DOHH2 (cell line): ENCODE measurements around the gene DDA1.

Source experiments
- H3F3A ChIP-seq: fragments of 200-600 bp; sonication (generic), shearing (Covaris generic); 2 replicates; pipeline ENCODE4 v1.6.0; 2016; ENCODE audit warnings: antibody characterized with exemption, mild to moderate bottlenecking; ENCODE audit not compliant: control insufficient read depth, insufficient read depth
- H3K27ac ChIP-seq: fragments of 200-600 bp; sonication (generic); 2 replicates; pipeline ENCODE4 v1.5.1; 2014; ENCODE audit warnings: low read depth, mild to moderate bottlenecking, low read length, moderate library complexity
- H3K27me3 ChIP-seq: fragments of 200-600 bp; sonication (generic); 2 replicates; pipeline ENCODE4 v1.6.1; 2014; ENCODE audit warnings: mild to moderate bottlenecking, low read length, mixed read lengths; ENCODE audit not compliant: control insufficient read depth
- H3K36me3 ChIP-seq: fragments of 200-600 bp; sonication (generic); 2 replicates; pipeline ENCODE4 v1.6.1; 2014; ENCODE audit warnings: mild to moderate bottlenecking, low read length, moderate library complexity, mixed read lengths; ENCODE audit not compliant: control insufficient read depth
- H3K4me1 ChIP-seq: fragments of 200-600 bp; sonication (generic); 2 replicates; pipeline ENCODE4 v1.6.1; 2014; ENCODE audit warnings: mild to moderate bottlenecking, low read length, mixed read lengths; ENCODE audit not compliant: control insufficient read depth
- H3K4me2 ChIP-seq: fragments of 200-600 bp; sonication (generic); 2 replicates; pipeline ENCODE4 v1.6.0; 2014; ENCODE audit warnings: mild to moderate bottlenecking, low read length, moderate library complexity
- H3K4me3 ChIP-seq: fragments of 200-600 bp; sonication (generic); 2 replicates; pipeline ENCODE4 v1.5.1; 2014; ENCODE audit warnings: mild to moderate bottlenecking, low read length, mixed read lengths
- H3K79me2 ChIP-seq: fragments of 200-600 bp; sonication (generic); 2 replicates; pipeline ENCODE4 v1.6.1; 2014; ENCODE audit warnings: mild to moderate bottlenecking, low read length, mixed read lengths; ENCODE audit not compliant: control insufficient read depth
- H3K9me2 ChIP-seq: fragments of 200-600 bp; sonication (generic); replicated peaks from 2 replicates; pipeline ENCODE4 v1.6.1; 2014; ENCODE audit warnings: mild to moderate bottlenecking, low read length, mixed read lengths; ENCODE audit not compliant: control insufficient read depth
- H3K9me3 ChIP-seq: fragments of 200-600 bp; sonication (generic); 2 replicates; pipeline ENCODE4 v1.6.1; 2014; ENCODE audit warnings: antibody characterized with exemption, low read length, mixed read lengths; ENCODE audit not compliant: control insufficient read depth, insufficient read depth
- H4K20me1 ChIP-seq: fragments of 200-600 bp; sonication (generic); 2 replicates; pipeline ENCODE4 v1.6.0; 2014; ENCODE audit warnings: low read depth, mild to moderate bottlenecking, antibody characterized with exemption, low read length, moderate library complexity; ENCODE audit not compliant: control insufficient read depth, insufficient read depth
- EZH2phosphoT487 ChIP-seq: fragments of 200-600 bp; sonication (generic); IDR thresholded peaks from 2 replicates; pipeline ENCODE4 v1.6.1; 2017; ENCODE audit warnings: borderline replicate concordance, mild to moderate bottlenecking, antibody characterized with exemption, low read length, moderate library complexity, mixed read lengths
- TF ChIP-seq, protein P1 (sequence below): fragments of 200-600 bp; sonication (generic); IDR thresholded peaks from one replicate; pipeline ENCODE4 v1.5.1; 2014; ENCODE audit warnings: antibody characterized with exemption, mild to moderate bottlenecking, low read depth, low read length; ENCODE audit not compliant: poor library complexity, severe bottlenecking

The DDA1 gene

DNA sequence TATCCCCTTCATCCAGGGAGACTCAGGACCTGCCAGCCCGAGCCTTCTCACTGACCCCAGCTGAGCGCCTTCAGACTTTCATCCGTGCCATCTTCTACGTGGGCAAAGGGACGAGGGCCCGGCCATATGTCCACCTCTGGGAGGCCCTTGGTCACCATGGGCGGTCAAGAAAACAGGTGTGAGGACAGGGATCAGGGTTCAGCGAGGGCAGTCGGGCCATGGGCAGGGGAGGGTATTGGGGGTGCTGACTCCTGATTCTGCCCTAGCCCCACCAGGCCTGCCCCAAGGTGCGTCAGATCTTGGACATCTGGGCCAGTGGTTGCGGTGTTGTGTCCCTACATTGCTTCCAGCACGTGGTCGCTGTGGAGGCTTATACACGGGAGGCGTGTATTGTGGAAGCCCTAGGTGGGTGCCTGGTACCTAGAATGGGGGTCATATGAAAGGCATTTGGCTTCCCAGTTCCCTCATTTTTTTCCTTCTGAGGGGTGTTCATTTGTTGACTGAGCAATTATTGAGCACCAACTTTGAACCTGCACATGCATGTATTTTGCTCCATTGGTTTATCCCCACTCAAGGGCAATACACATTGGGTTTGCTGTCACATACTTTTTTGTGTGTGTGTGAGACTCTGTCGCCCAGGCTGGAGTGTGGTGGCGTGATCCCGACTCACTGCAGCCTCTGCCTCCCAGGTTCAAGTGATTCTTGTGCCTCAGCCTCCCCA lies 23.8 kb upstream of the DDA1 start:
- Histone ChIP-seq H3K9me3 (no peaks in the 10 kb centered on the region), H3K4me1 (peaks cover 20% of the 10 kb centered on the region)

DNA sequence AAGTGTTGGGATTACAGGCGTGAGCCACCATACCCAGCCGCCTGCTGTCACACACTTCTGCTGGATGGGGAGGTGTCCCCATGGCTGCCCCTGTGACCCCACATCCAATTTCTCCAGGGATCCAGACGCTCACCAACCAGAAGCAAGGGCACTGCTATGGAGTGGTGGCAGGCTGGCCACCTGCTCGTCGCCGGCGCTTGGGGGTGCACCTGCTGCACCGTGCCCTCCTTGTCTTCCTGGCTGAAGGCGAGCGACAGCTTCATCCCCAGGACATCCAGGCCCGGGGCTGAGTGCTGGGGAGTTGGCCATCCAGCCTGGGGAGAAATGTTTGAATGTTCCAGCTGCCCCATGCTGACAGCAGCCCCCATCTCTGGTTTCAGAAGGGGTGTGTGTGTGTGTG lies 23.1 kb upstream of the DDA1 start:
- H3K9me2 ChIP-seq, result no peaks in the 10 kb centered on the region
- H3K4me2 ChIP-seq, result no peak overlapping the region
- no peak for TF ChIP-seq EZH2phosphoT487
- TF ChIP-seq, protein P1, sequence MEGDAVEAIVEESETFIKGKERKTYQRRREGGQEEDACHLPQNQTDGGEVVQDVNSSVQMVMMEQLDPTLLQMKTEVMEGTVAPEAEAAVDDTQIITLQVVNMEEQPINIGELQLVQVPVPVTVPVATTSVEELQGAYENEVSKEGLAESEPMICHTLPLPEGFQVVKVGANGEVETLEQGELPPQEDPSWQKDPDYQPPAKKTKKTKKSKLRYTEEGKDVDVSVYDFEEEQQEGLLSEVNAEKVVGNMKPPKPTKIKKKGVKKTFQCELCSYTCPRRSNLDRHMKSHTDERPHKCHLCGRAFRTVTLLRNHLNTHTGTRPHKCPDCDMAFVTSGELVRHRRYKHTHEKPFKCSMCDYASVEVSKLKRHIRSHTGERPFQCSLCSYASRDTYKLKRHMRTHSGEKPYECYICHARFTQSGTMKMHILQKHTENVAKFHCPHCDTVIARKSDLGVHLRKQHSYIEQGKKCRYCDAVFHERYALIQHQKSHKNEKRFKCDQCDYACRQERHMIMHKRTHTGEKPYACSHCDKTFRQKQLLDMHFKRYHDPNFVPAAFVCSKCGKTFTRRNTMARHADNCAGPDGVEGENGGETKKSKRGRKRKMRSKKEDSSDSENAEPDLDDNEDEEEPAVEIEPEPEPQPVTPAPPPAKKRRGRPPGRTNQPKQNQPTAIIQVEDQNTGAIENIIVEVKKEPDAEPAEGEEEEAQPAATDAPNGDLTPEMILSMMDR, result no peak
- no peak overlapping the region for H3K4me3 ChIP-seq
- H3K27ac ChIP-seq, result no peak overlapping the region
- no peaks in the 10 kb centered on the region for H3K27me3 ChIP-seq
- peaks cover 31% of the 10 kb centered on the region for H3K79me2 ChIP-seq
- H3K4me1 ChIP-seq, result peaks cover 13% of the 10 kb centered on the region
- peaks cover 43% of the 10 kb centered on the region for H3K36me3 ChIP-seq
- H3F3A ChIP-seq, result peaks cover 12% of the 10 kb centered on the region
- peaks cover 13% of the 10 kb centered on the region; the same call in 1 of the 2 replicates for H4K20me1 ChIP-seq
- H3K9me3 ChIP-seq, result no peaks in the 10 kb centered on the region

More for the DNA sequence above, 23.8 kb upstream of the DDA1 start:
- Histone ChIP-seq H3K79me2 (peaks cover 33% of the 10 kb centered on the region), H3K27ac (no peak overlapping the region), H3K4me3 (no peak overlapping the region), H3K27me3 (no peaks in the 10 kb centered on the region), H3K9me2 (no peaks in the 10 kb centered on the region), H3K36me3 (peaks cover 43% of the 10 kb centered on the region), H3K4me2 (no peak overlapping the region), H4K20me1 (peaks cover 13% of the 10 kb centered on the region; the same call in 1 of the 2 replicates), H3F3A (peaks cover 19% of the 10 kb centered on the region)
- TF ChIP-seq, protein P1, result no peak
- no peak for TF ChIP-seq EZH2phosphoT487

DNA sequence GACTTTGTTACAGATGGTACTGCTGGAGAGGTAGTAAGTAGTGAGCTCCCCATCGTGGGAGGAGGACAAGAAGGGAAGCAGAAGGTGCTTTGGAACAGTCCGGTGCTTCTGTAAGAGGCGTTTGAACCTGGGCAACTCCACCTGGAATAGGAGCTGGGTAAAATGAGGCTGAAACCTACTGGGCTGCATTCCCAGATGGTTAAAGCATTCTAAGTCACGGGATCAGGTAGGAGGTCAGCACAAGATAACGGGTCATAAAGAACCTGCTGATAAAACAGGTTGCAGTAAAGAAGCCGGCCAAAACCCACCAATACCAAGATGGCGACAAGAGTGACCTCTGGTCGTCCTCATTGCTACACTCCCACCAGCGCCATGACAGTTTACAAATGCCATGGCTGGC lies 22.6 kb upstream of the DDA1 start:
- TF ChIP-seq, protein P1, result no peak
- no peak for TF ChIP-seq EZH2phosphoT487

More for the DNA sequence above, 22.6 kb upstream of the DDA1 start:
- no peaks in the 10 kb centered on the region for H3K9me2 ChIP-seq
- H4K20me1 ChIP-seq, result peaks cover 13% of the 10 kb centered on the region; the same call in 1 of the 2 replicates
- peaks cover 10% of the 10 kb centered on the region; the same call in 1 of the 2 replicates for H3F3A ChIP-seq
- H3K9me3 ChIP-seq, result no peaks in the 10 kb centered on the region
- H3K4me3 ChIP-seq, result no peak overlapping the region
- H3K4me2 ChIP-seq, result no peak overlapping the region
- no peak overlapping the region for H3K27ac ChIP-seq
- H3K79me2 ChIP-seq, result peaks cover 26% of the 10 kb centered on the region
- H3K27me3 ChIP-seq, result no peaks in the 10 kb centered on the region
- H3K36me3 ChIP-seq, result peaks cover 43% of the 10 kb centered on the region
- peaks cover 10% of the 10 kb centered on the region for H3K4me1 ChIP-seq
